ENCODE results near the gene SEMA6A.
A peak's percentile ranks its signal among the peaks of the same experiment; 100 is the strongest.

DNA sequence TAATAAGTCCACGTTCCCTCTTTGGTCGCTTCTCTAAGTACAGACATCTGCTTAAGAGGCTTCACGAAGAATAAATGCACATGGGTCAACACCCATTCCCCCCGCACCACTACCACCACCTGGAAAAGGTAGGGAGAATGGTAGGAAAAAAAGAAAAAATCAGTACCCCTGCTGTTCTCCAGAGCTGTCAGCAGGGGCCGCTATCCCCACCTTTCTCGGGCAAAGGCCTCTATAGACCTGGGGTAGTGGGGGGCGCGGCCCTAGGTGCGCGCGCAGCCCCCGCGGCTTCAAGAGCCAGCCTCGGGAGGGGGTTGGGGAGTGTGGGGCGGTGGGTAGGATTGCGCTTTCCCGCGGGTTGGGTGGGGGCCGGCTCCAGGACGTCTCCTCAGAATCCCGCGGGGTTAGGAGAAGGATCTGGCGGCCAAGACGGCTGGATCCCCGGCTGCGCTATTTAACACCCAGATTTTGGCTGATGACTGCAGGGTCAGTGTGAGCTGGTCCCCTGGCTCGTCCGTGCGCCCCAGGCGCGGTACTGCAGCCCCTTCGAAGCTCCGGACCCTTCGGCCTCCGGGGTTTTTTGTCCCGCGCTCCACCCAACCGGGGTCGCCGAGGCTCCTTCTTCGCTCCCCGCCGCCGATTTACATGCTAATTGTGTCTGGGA lies 1.6 kb upstream of the SEMA6A start:
- TF ChIP-seq, protein P1, sequence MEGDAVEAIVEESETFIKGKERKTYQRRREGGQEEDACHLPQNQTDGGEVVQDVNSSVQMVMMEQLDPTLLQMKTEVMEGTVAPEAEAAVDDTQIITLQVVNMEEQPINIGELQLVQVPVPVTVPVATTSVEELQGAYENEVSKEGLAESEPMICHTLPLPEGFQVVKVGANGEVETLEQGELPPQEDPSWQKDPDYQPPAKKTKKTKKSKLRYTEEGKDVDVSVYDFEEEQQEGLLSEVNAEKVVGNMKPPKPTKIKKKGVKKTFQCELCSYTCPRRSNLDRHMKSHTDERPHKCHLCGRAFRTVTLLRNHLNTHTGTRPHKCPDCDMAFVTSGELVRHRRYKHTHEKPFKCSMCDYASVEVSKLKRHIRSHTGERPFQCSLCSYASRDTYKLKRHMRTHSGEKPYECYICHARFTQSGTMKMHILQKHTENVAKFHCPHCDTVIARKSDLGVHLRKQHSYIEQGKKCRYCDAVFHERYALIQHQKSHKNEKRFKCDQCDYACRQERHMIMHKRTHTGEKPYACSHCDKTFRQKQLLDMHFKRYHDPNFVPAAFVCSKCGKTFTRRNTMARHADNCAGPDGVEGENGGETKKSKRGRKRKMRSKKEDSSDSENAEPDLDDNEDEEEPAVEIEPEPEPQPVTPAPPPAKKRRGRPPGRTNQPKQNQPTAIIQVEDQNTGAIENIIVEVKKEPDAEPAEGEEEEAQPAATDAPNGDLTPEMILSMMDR (IDR thresholded peaks at IDR 0.05): peak; percentile 32 to 79 (median 70)
- no peak for TF ChIP-seq POLR2A (IDR thresholded peaks at IDR 0.05)

Measured in Peyer's patch (tissue), 4 donors.